Lung (tissue), 12 donors: Measurements from ENCODE around the gene NOXA1. TPM values are rescaled to one million over a fixed set of nuclear protein-coding genes. Genes with fewer than 3 reads are reported as not detected.

Experiments
- ATAC-seq: fragments of 200-7000 bp; cut with Tn5 transposase; one replicate; pipeline ENCODE4 v1.9.1; 2020; ENCODE audit warnings: moderate number of reproducible peaks; ENCODE audit not compliant: insufficient read depth, low FRiP score
- DNase-seq, 3 donors: peaks; one replicate each; pipeline ENCODE4 v3.0.0-alpha.2; 2013 to 2017
- H3K27ac ChIP-seq, 2 donors: one replicate each; pipeline ENCODE4 v1.5.1; 2013; ENCODE audit warnings: mild to moderate bottlenecking in 2 of 2, moderate library complexity in 2 of 2, control low read depth in 1 of 2, inconsistent platforms in 1 of 2, low read depth in 1 of 2, low read length in 1 of 2
- H3K27me3 ChIP-seq, 3 donors: one replicate each; pipeline ENCODE4 v1.5.1; 2013; ENCODE audit warnings: low read length in 2 of 3; ENCODE audit not compliant: control insufficient read depth in 3 of 3, insufficient read depth in 3 of 3
- H3K36me3 ChIP-seq, 4 donors: one replicate each; pipeline ENCODE4 v1.5.1; 2013; ENCODE audit warnings: low read length in 4 of 4, mild to moderate bottlenecking in 1 of 4, moderate library complexity in 1 of 4; ENCODE audit not compliant: control insufficient read depth in 4 of 4, insufficient read depth in 4 of 4
- H3K4me1 ChIP-seq, 5 donors: one replicate each; pipeline ENCODE4 v1.5.1; 2013; ENCODE audit warnings: low read length in 5 of 5, mild to moderate bottlenecking in 2 of 5, moderate library complexity in 1 of 5; ENCODE audit not compliant: control insufficient read depth in 5 of 5, insufficient read depth in 5 of 5
- H3K4me3 ChIP-seq: one replicate; pipeline ENCODE4 v1.5.1; 2013; ENCODE audit warnings: mild to moderate bottlenecking, control low read depth, moderate library complexity
- H3K9ac ChIP-seq, 2 donors: one replicate each; pipeline ENCODE4 v1.5.1; 2013; ENCODE audit warnings: low read length in 2 of 2, control low read depth in 1 of 2; ENCODE audit not compliant: insufficient read depth in 1 of 2
- H3K9me3 ChIP-seq, 4 donors: one replicate each; pipeline ENCODE4 v1.5.1; 2013; ENCODE audit warnings: low read length in 3 of 4, mild to moderate bottlenecking in 1 of 4, moderate library complexity in 1 of 4; ENCODE audit not compliant: control insufficient read depth in 4 of 4, insufficient read depth in 3 of 4
- CTCF ChIP-seq: IDR thresholded peaks from 2 replicates; pipeline ENCODE4 v1.5.1; 2012; ENCODE audit warnings: mild to moderate bottlenecking; ENCODE audit errors: control extremely low read depth, extremely low read depth
- WGBS, 2 donors: extraction: QIAGEN DNeasy Blood & Tissue Kit; methylation state at CpG; one replicate each; pipeline ENCODE4 v1.1.7; 2013; 5-methylcytosine and 5-hydroxymethylcytosine counted together
- polyA plus RNA-seq, 2 donors: library from polyadenylated mRNA; stranded (reverse); fragments of 200-250 nt; gene quantifications; one replicate each; pipeline ENCODE4 v1.2.1, GENCODE V29; 2013
- total RNA-seq, 2 donors: library from RNA; depleted of rRNA in 1 of 2; stranded (reverse); fragments of >200 nt in 1 of 2; gene quantifications; one replicate each; pipeline ENCODE4 v1.2.1, GENCODE V29; 2014 to 2021
- donor health status: control.
- donor health status: control.
- donor health status: Bipolar disorder and iron deficiency.
- donor health status: healthy.
- donor health status: DM: yes; HTN: yes; CAD: no.

NOXA1 gene
- total and polyA plus RNA-seq, 4 donors: 2.1 to 11.7 (median 6.6) TPM

- TF ChIP-seq CTCF: no peak
These were observed 43.0 kb upstream of the NOXA1 start for GRCh38 chr9:137380171-137380570.

GRCh38 chr9:137380606-137381005 lies 42.6 kb upstream of the NOXA1 start:
- H3K9me3 ChIP-seq: no peaks in the 10 kb centered on the region
- H3K9ac ChIP-seq: no peak overlapping the region
- ATAC-seq (no peak), DNase-seq (no peak)
- 93 to 100% methylated on average over 6 of the region's 7 CpGs for WGBS, 2 donors
- peaks cover 0 to 6% (median 0%) of the 10 kb centered on the region in 5 donors for H3K4me1 ChIP-seq
- TF ChIP-seq CTCF: no peak
- peaks cover 0 to 11% (median 0%) of the 10 kb centered on the region in 4 donors for H3K36me3 ChIP-seq
- H3K27me3 ChIP-seq: no peaks in the 10 kb centered on the region
- H3K27ac ChIP-seq: no peak overlapping the region
- H3K4me3 ChIP-seq: no peak overlapping the region

More at GRCh38 chr9:137380171-137380570, 43.0 kb upstream of the NOXA1 start:
- no peaks in the 10 kb centered on the region for H3K27me3 ChIP-seq
- H3K36me3 ChIP-seq: peaks cover 0 to 11% (median 0%) of the 10 kb centered on the region in 4 donors
- no peaks in the 10 kb centered on the region for H3K9me3 ChIP-seq
- DNase-seq: no peak
- H3K4me1 ChIP-seq: peaks cover 0 to 6% (median 0%) of the 10 kb centered on the region in 5 donors
- no peak overlapping the region for H3K27ac ChIP-seq
- WGBS, 2 donors: 89 to 93% methylated on average over 11 to 13 of the region's 16 CpGs
- no peak for ATAC-seq
- no peak overlapping the region for H3K4me3 ChIP-seq
- H3K9ac ChIP-seq: no peak overlapping the region

- TF ChIP-seq CTCF: no peak
- Histone ChIP-seq H3K27ac (peak overlapping the region in 1 of 2 donors; percentile 54), H3K9me3 (no peaks in the 10 kb centered on the region), H3K36me3 (peaks cover 0 to 11% (median 0%) of the 10 kb centered on the region in 4 donors), H3K4me3 (no peak overlapping the region), H3K9ac (no peak overlapping the region), H3K4me1 (peaks cover 0 to 7% (median 0%) of the 10 kb centered on the region in 5 donors), H3K27me3 (no peaks in the 10 kb centered on the region)
- WGBS, 2 donors: 90 to 94% methylated on average over 53 of the region's 53 CpGs
- DNase-seq (no peak), ATAC-seq (no peak)
These were observed 41.4 kb upstream of the NOXA1 start for GRCh38 chr9:137381501-137382443.
